GM04504 (cell line): ENCODE results near the gene AWAT2.

Source experiments
- DNase-seq: peaks from one replicate; pipeline ENCODE4 v3.0.0-alpha.2; 2012; ENCODE audit warnings: low read depth

The AWAT2 gene

GRCh38 chrX:70049925-70050324, at the start of gene AWAT2:
Gene AWAT2, minus strand, starts transcription at chrX:70049938. Its CDS starts 6 bp downstream, at chrX:70049932.
- no peak for DNase-seq

- DNase-seq: no peak
Observed at GRCh38 chrX:70096052-70096451, 46.3 kb upstream of the AWAT2 start.

- DNase-seq: no peak
Observed at GRCh38 chrX:70092247-70092646, 42.5 kb upstream of the AWAT2 start.

GRCh38 chrX:70089604-70090297, 40.0 kb upstream of the AWAT2 start:
- peak; percentile 54 for DNase-seq

GRCh38 chrX:70088751-70089150, 39.0 kb upstream of the AWAT2 start:
- DNase-seq: no peak

- no peak for DNase-seq
Observed at GRCh38 chrX:70087857-70088630, 38.3 kb upstream of the AWAT2 start.

- DNase-seq: no peak
Observed at GRCh38 chrX:70084592-70085240, 35.0 kb upstream of the AWAT2 start.

- DNase-seq: no peak
Observed at GRCh38 chrX:70082723-70083122, 33.0 kb upstream of the AWAT2 start.

- DNase-seq: no peak
Observed at GRCh38 chrX:70079870-70080269, 30.1 kb upstream of the AWAT2 start.

- no peak for DNase-seq
Observed at GRCh38 chrX:70079297-70079696, 29.6 kb upstream of the AWAT2 start.

GRCh38 chrX:70066646-70067045, 16.9 kb upstream of the AWAT2 start:
- no peak for DNase-seq

GRCh38 chrX:70062961-70063550, 13.3 kb upstream of the AWAT2 start:
- DNase-seq: no peak

GRCh38 chrX:70062076-70062475, 12.3 kb upstream of the AWAT2 start, which contains the start of gene OTUD6A:
Gene OTUD6A, plus strand, starts transcription at chrX:70062457. Its CDS starts 68 bp downstream, at chrX:70062525.
- DNase-seq: no peak

- DNase-seq: no peak
Observed at GRCh38 chrX:70054391-70054790, 4.7 kb upstream of the AWAT2 start.

- no peak for DNase-seq
Observed at GRCh38 chrX:70052895-70053615, 3.3 kb upstream of the AWAT2 start.

- DNase-seq: no peak
Observed at GRCh38 chrX:70049406-70049805, 332 bp downstream of the AWAT2 start.

- no peak for DNase-seq
Observed at GRCh38 chrX:70046978-70047377, 2.8 kb downstream of the AWAT2 start.

- DNase-seq: no peak
Observed at GRCh38 chrX:70044541-70045245, 5.0 kb downstream of the AWAT2 start.

- no peak for DNase-seq
Observed at GRCh38 chrX:70043685-70044084, 6.1 kb downstream of the AWAT2 start.

GRCh38 chrX:70042399-70043371, 7.1 kb downstream of the AWAT2 start:
- no peak for DNase-seq
